Breast epithelium (tissue), 3 donors: Measurements from ENCODE around the gene GIPC1.

Experiments
- POLR2A ChIP-seq: fragments of 450-650 bp; IDR thresholded peaks from one replicate; pipeline ENCODE4 v1.6.1; 2016; ENCODE audit warnings: antibody characterized with exemption, mild to moderate bottlenecking, moderate library complexity
- TF ChIP-seq, protein P1 (sequence below), 3 donors: fragments of 450-650 bp; IDR thresholded peaks; one replicate each; pipeline ENCODE4 v1.5.1; 2016 to 2017; ENCODE audit warnings: antibody characterized with exemption in 3 of 3, mild to moderate bottlenecking in 3 of 3, moderate library complexity in 3 of 3

DNA sequence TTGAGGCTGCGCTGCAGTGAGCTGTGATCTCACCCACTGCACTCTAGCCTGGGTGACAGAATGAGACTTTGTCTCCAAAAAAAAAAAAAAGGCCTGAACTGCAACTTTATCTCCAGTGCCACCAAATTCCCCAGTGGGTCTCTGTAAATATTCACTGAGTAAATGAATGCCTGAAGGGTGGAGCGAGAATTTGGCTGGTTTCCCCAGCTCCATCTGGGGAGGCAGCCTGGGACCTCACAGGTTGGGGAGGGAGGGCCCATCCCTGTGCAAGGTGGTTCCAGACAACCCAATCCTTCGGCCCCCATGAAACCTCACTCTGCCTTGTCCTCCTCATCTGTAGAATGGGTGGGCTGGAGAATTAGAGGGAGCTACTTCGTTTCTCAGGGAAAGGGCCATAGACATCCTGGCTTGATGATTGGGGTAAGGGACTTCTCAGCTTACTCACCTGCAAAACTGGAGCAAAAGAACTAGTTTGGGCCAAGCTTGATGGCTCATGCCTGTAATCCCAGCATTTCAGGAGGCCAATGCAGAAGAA is 67.0 kb downstream of the GIPC1 start:
- TF ChIP-seq, protein P1, sequence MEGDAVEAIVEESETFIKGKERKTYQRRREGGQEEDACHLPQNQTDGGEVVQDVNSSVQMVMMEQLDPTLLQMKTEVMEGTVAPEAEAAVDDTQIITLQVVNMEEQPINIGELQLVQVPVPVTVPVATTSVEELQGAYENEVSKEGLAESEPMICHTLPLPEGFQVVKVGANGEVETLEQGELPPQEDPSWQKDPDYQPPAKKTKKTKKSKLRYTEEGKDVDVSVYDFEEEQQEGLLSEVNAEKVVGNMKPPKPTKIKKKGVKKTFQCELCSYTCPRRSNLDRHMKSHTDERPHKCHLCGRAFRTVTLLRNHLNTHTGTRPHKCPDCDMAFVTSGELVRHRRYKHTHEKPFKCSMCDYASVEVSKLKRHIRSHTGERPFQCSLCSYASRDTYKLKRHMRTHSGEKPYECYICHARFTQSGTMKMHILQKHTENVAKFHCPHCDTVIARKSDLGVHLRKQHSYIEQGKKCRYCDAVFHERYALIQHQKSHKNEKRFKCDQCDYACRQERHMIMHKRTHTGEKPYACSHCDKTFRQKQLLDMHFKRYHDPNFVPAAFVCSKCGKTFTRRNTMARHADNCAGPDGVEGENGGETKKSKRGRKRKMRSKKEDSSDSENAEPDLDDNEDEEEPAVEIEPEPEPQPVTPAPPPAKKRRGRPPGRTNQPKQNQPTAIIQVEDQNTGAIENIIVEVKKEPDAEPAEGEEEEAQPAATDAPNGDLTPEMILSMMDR (IDR thresholded peaks at IDR 0.05), result no peak
- TF ChIP-seq POLR2A, result no peak
